HG02571 (cell line): ENCODE measurements around the gene KCTD7.
A peak's percentile ranks its signal among the peaks of the same experiment; 100 is the strongest.
"Not testable (repeated sequence)": the region's sequence is repeated elsewhere in the genome, so short reads cannot be mapped to it uniquely, and the experiment has no call there.

Experiments
- ATAC-seq: cut with Tn5 transposase; IDR thresholded peaks from one replicate; pipeline ENCODE4 v1.9.1; 2021; ENCODE audit warnings: mild to moderate bottlenecking, moderate library complexity; ENCODE audit not compliant: unreplicated experiment

Gene KCTD7

DNA sequence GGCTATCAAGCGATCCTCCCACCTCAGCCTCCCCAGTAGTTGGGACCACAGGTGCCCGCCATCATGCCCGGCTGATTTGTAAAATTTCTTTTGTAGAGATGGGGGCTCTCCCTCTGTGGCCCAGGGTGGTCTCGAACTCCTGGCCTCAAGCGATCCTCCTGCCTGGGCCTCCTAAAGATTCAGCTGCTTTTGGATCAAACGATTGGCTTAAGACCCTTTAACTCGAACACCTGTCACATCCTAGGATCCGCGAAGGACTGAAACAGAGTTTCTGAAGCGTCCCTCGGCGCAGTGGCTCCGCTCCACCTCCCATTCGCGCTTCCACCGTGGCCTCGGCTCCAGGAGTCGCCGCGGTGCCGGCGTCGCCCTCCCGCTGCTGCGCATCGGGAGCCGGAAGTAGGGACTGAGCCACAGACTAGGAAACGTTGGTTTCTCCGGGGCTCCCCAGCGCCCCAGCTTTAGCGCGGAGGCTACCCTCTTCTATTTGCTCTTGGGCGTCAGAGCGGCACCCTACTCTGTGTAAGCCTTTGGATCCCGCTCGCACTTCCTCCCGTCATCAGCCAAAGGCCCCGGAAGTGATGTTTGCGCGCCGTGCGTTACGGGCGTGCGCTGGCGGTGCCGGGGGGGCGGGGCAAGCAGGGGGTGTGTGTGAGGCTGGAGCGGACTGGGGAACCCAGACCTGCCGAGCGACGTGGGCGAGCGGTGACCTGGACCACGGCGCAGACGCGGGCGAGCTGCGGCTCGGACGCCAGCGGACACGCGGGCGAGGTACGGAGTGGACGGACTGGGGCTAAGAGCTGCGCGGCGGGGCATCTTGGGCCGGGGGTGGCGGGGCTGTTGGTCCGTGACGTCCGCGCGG, 53.0 kb downstream of the KCTD7 start:
- ATAC-seq, result peak; percentile 87

DNA sequence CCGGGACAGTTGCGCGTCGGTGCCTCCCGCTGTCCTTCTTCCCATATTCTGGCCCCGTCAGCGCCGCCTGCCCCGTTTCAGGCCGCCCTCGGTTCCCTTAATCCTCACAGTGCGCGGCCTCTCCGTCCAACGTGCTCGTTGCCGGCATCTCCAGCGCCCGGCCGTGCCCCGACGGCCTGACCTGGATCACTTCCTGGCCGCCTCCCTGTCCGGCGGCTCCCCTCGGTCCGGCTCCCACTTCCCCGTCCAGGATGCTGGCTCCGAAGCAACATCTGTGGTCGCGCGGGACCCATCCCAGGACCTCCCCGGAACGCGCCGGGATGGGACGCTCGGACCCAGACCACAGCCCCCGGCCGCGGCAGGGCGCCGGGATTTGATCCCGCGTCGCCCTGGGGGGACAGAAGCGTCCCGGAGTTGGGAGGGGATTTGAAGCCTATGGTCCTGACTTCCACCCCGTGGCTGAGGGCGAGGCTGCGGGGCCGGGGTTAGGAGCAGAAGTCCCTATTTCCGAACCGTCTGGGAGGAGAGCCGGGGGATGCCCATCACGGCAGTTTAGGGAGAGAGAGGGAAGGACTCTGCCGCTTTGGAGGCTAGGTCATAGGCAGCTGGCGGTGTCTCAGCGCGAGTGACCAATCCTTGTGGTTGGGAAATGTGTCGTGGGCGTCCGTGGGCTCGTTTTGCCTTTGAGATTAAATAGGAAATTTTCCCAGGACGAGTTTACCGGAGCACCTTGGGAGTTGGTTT, 53.8 kb downstream of the KCTD7 start:
- ATAC-seq, result peak; percentile 23

- not testable (repeated sequence) for ATAC-seq
These were observed 54.6 kb downstream of the KCTD7 start for GRCh38 chr7:66683094-66683769.

GRCh38 chr7:66683770-66684123, 55.1 kb downstream of the KCTD7 start:
- ATAC-seq, result no peak

DNA sequence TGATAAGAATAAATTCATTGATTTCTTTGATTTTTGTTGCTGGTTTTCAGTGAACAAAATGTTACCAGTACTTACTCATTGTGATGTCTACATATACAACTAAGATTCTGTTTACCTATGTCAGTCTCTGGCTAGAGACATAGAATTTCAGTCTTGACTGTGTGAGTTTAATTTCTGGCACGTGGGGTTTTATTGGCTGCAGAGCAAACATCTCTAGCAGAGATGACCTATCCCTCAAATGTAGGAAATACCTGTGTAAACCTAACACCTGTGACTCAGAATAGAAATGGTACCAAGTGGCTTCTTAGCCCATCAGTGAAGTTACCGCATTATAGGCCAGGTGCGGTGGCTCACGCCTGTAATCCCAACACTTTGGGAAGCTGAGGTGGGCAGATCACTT, 57.0 kb downstream of the KCTD7 start:
- not testable (repeated sequence) for ATAC-seq

GRCh38 chr7:66687186-66687585, 58.5 kb downstream of the KCTD7 start:
- ATAC-seq, result no peak

- not testable (repeated sequence) for ATAC-seq
These were observed 59.0 kb downstream of the KCTD7 start for GRCh38 chr7:66687672-66688071.

GRCh38 chr7:66689081-66689480, 60.4 kb downstream of the KCTD7 start:
- ATAC-seq, result no peak

GRCh38 chr7:66693331-66693730, 64.7 kb downstream of the KCTD7 start:
- ATAC-seq, result no peak
